PC-9 (cell line): ENCODE results near the gene PCMT1.

Source experiments
- CTCF ChIP-seq: fragments of 200-600 bp; sonication (generic); conservative IDR thresholded peaks from 2 replicates; pipeline ENCODE4 v1.6.1; 2017; ENCODE audit warnings: mixed run types, antibody characterized with exemption, mild to moderate bottlenecking, moderate library complexity
- EZH2 ChIP-seq: fragments of 200-600 bp; sonication (generic); IDR thresholded peaks from 2 replicates; pipeline ENCODE4 v1.8.0; 2017; ENCODE audit warnings: antibody characterized with exemption, low read depth

- TF ChIP-seq CTCF (no peak), EZH2 (no peak)
These were observed 31.7 kb upstream of the PCMT1 start, which contains the start of gene LATS1 for GRCh38 chr6:149717588-149718458.
